Measurements from ENCODE around the gene GCGR.
"Not testable (repeated sequence)": the region's sequence is repeated elsewhere in the genome, so short reads cannot be mapped to it uniquely, and the experiment has no call there.

The GCGR gene

DNA sequence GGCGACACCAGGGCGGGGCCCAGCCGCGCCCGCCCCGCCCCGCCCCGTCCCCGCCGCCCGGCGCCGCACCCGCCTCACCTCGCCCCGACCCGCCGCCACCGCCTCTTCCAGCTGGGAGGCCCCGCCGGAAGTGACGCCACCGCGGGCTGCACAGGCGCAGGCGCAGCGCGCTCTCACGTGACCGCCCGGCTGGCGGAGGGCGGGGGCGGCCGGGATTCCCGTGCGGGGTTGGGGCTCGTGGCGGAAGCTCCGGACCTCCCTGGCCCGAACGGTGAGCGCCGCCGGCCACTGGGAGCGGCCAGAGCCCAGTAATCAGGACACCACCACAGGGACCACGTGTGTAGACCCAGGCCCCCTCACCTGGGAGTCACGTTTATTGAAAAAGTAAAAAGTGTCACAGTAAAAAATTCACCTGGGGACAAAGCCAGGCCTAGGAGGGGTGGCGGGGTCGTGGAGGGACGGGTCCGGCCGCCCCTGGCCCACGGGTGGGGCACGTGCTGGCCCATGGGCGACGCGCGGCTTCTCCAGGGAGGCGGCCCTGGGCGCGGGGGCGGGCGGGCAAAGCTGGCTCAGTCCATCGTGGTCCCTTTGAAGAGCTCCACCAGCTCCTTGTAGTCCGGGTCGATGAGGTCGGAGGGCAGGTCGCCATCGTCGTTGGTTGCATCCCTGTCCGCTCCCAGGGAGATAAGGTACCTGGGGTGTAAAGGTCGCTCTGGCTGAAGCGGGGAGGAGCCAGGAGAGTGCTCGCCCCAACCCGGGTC lies 29.4 kb downstream of the GCGR start, which contains the start of gene MCRIP1:
Gene MCRIP1, minus strand, starts transcription at position 132 of the 761 bp plus-strand sequence. CDS start 8,785 bp downstream, outside the sequence.
- peak; percentile 76 for DNase-seq

DNA sequence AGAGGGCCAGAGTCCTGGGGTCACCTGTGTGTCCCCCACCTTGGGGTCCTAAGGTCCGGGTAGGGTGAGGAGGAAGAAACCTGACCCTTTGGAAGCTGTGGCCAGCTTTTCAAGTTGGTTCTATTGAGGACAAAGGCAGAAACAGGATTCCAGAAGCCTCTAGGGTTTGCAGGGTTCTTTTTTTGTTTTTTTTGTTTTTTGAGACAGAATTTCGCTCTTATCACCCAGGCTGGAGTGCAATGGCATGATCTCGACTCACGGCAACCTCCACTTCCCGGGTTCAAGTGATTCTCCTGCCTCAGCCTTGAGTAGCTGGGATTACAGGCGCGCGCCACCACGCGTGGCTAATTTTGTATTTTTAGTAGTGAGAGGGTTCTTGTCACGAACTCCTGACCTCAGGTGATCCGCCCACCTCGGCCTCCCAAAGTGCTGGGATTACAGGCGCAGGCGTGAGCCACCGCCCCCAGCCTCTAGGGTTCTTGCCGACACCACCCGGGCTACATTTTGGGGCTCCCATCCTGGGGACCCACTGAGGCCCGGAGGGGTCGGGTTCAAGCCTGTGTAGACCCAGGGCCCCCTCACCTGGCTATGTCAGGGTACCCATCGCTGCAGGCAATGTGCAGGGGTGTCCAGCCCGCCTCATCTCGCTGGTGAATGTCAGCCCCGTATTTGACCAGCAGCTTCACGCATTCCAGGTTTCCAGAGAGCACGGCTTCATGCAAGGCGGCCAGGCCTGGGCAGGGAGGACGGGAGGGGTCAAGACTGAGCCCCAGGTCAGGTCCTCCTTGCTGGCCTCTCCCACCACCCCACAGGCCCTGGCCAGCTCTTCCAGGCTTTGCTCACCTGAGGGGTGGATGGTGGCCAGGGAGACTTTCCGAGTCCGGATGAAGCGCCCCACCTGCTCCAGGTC lies 30.2 kb downstream of the GCGR start:
- no peak for DNase-seq

DNA sequence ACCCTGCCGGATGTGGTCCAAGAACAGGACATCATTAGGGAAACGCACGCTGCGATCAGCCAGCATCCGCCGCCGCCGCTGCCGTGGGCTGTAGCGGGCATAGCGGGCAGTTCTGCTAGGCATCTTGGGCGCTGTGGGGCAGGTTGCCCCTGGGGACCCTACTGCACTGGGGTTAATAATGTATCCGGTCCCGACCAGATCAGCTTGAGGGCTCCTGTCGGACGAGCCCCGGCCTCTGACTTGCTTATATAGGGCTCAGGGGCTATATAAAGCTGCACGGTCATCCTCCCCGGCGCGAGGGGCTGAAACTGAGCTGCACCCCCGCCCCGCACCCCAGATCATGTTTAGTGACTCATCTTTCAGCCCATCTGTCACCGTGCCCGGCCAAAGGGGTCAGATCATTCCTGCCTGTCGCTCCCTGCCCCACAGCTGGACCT lies 30.9 kb downstream of the GCGR start, which contains the start of gene PPP1R27:
Gene PPP1R27, minus strand, starts transcription at position 220 of the 437 bp plus-strand sequence. Its CDS starts 97 bp downstream, at position 123.
- DNase-seq, result no peak

DNA sequence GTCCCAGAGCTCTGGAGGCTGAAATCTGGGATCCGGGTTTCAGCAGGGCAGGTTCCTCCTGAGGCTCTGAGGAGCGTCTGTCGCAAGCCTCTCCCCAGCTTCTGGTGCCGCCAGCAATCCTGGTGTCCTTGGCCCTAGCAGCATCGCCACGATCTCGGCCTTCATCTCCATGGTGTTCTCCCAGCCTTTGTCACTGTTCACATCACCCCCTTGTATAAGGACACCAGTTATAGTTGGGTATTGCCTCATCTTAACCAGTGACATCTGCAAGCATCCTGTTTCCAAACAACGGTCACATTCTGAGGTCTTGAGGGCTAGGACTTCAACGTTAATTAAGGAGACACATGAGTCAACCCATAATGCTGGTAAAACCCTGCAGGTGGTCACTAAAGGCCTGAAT lies 33.7 kb downstream of the GCGR start:
- DNase-seq, result no peak

DNA sequence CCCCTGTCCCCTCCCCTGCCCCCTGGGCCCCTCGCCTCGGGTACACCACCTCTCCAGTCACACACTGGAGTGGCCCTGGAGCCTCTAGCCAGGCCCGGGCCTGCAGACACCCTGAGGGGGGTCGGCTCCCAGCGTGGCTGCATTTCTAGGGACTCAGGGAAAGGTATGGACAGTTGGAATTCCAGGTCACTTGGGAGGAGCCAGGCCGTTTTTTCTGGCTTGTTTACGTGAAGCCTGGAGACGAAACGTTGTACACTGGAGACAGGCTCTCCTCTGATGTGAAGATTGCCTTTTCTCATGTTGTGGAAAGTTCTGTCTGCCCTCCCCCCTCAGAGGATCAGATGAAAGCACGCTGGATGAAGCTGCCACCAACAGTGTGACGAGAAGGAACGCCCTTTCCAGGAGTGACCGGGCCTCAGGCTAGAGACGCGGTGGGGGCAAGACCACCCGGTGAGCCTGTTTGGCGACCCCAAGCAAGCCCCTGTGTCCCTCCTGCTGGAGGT lies 34.9 kb downstream of the GCGR start:
- DNase-seq, result no peak

DNA sequence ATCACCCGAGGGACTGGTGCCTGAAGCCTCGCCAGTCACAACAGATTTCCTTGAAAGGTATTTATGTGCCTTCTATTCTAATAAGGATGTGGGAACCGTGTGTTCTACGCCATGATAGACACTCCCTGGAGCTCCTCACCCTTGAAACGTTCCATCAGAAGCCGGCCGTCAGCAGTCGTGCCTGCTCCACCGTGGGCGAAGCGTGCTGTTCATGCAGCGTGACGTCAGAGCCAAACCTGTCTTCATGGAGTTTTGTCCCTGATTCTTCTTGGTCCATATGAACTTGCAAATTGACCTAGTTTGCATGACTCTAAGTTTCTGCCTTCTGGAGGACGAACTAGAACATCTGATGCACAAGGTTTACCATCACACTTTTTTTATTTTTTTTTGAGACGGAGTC lies 35.4 kb downstream of the GCGR start:
- no peak for DNase-seq

DNA sequence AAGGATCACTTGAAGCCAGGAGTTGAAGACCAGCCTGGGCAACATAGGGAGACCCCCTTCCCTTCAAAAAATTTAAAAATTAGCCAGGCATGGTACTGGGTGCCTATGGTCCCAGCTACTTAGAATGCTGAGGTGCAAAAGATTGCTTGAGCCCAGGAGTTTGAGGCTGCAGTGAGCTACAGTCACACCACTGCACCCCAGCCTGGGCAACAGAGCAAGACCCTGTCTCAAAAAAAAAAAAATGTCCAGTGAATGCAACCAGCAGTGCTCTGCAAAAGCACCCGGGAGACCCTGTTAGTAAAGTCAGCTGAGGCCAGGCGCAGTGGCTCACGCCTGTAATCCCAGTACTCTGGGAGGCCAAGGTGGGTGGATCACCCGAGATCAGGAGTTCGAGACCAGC lies 36.1 kb downstream of the GCGR start:
- DNase-seq, result not testable (repeated sequence)

DNA sequence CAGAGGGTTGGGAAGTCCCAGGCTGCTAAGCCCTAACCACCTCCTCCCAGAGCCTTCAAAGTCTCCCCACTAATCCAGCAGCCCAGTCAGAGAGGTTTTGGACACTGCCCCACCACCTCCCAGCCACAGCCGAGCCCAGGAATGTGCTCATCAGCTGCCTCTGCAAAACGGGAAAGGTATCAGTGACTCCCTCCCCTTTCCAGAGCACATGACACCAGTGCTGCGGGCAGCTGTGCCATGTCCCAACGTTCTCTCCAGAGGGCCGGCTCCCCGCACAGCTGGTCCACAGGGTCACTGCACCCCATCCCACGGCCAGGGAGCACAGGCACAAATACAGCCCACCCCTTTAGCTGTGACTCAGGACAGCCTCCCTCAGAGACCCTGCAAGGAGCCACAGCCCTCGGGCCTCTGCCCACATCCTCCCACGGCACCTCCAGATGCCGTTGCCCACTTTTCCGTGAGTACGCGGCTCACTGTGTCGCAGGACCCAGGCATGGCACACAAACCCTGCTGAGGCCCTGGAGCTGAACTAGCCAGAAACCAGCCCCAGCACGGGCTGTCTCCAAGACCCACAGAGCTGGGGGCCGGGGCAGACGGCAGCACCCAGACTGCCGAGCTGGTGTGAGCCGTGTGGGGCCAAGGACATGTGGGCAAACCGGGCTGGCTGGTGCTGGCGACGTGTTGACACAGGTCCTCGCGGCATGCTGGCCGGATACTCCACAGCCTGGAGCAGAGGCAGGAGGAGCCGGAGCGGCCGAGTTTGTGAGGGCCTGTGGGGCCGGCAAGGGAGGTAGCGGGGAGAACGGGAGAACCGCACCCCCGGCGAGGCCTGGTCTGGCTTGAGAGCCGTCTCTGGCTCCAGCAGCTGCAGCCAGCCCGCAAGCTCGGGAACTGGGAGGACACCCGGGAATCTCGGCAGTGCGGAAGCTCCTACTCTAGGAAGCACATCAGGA lies 37.2 kb downstream of the GCGR start:
- no peak for DNase-seq

DNA sequence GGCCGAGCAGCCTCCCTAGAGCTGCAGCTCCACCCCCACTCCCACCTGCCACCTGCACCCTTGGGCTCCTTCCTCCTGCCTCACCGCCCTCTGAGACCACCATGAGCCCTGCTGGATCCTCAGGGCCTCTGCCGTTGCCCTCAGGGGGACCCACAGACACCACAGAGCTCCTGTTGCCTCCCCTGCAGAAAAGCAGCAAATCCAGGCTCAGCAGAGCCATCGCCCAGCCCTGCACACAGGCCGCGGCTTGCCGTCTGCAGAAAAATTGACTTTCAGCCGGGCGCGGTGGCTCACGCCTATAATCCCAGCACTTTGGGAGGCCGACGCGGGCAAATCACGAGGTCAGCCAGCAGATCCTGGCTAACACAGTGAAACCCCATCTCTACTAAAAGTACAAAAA lies 37.9 kb downstream of the GCGR start:
- no peak for DNase-seq

DNA sequence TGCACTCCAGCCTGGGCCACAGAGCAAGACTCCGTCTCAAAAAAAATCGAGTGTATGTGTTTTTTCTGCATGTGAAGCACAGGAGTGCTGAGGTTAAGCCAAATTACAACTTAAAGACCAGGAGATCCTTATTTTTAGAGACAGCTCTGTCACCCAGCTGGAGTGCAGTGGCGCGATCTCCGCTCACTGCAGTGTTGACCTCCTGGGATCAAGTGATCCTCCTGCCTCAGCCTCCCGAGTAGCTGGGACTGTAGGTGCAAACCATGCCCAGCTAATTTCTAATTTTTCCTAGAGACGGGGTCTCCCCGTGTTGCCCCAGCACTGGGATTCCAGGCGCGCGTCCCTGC lies 38.4 kb downstream of the GCGR start:
- DNase-seq, result no peak

DNA sequence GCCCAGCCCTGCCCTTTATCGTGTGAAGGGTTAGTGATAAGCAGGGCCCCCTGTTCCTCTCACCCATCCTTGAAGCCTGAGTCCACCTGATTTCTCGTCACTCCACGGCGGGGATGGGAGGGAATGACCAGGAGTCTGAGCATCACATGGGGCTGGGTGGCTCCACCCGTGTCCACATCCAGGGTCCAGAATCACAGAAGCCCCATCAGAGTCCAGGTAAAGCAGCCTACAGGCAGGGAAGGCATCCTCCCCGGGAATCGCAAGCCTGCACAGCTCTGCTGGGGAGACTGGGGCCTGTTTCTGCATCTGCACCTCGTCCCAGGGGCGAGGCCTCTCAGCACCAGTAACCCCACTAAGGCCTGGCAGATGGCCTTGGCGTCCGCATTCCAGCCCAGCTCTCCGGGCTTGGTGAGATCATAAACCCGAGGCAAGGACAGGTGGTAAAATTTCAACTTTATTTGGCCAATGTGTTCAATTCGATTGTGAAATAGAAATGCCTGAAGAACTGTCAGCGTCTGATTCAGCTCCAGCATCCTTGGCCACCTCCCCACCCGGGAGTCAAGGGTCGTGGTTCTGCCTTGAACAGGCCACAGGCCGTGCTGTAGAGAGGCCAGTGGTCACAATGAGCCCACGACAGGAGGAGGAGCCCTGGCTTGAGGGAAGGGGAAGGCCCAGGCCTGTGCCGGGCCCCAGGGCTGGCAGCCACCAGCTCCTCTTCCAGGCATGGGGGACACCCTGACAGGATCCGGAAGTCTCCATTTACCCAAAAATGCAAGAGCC lies 39.0 kb downstream of the GCGR start:
- DNase-seq, result no peak

DNA sequence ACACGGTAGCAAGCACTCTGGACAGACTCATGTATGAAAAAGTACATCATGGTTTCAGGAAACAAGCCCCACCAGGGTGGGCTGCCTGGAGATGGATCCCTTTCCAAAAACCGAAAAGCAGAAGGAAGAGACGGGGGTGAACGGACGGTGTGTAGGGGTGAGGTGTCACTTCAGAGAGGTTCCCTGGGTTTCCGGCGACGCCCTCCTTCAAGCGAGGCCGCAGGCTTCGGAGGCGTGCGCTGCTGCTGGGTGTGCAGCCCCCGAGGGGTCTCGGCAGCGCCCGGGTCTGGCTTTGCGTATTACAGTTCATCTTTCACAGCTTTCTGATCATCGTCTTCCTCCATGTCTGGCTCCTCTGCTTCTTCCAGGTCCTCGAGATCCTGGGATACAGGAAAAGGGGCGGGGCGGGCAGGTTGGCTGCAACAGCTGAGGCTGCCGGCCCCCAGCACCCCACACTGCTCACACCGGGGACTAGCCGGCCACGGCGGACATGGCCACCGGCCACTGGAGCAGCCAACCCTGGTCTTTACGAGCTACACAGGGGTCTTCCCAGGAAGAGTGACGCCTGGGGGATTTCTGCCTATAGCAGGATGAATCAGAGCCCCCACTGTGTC lies 39.9 kb downstream of the GCGR start:
- DNase-seq, result no peak

DNA sequence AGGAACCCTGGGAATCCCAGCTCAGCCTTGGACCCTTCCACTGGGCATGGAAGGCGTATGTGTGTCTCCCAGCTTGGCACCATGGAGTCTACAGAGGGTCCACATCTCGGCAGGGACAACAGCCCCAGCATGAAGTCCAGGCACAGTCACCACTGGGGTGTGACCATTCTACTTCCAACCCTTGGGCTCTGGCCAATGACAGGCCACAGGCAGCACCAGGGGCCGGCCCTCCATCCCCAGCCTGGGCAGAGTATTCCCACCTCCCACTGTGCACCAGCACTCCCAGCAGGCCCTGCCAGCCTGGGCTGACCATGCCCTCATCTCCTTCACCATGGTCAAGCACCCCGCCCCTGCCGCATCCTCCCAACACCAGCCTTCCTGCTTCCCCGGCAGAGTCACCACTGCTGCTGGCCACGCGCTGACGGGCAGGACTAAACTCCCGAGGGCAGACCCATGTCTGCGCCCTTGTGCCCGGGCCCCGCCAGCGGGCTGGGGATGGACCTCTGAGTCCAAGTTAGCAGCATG lies 40.4 kb downstream of the GCGR start:
- no peak for DNase-seq

DNA sequence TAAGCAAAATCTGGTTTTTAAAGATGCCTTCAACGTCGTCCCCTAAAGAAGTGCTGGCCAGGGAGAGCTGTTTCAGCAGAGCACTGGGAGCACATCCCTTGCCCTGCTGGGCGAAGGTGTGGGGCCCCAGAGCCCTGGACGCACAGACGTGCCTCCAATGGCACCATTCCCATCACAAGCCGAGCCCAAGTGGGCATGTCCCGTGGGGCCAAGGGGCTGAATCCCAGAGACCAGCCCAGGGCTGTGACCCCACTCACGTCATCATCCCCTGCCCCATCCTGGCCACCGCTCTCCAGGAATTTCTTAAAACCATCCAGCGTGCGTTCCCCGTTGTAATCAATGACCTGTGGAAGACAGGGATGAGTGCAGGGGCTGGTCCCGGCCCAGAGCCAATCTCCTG lies 40.9 kb downstream of the GCGR start:
- no peak for DNase-seq

DNA sequence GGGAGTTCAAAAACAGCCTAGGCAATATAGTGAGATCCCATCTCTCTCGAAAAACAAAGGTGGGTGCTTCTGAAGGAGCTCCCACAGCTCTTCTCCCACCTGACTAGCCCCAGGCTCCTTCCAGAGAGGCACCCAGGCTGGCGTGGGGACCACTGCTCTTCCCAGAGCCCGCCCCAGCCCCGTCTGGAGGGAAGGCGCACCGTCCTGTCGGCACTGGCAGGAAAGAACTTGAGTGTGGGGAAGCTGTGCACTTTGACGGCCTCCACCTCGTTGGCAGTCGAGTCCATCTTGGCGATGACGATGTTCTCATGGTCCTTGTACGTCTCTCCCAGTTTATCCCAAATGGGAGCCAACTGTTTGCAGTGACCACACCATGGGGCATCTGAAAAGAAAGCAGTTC lies 41.4 kb downstream of the GCGR start:
- DNase-seq, result no peak

DNA sequence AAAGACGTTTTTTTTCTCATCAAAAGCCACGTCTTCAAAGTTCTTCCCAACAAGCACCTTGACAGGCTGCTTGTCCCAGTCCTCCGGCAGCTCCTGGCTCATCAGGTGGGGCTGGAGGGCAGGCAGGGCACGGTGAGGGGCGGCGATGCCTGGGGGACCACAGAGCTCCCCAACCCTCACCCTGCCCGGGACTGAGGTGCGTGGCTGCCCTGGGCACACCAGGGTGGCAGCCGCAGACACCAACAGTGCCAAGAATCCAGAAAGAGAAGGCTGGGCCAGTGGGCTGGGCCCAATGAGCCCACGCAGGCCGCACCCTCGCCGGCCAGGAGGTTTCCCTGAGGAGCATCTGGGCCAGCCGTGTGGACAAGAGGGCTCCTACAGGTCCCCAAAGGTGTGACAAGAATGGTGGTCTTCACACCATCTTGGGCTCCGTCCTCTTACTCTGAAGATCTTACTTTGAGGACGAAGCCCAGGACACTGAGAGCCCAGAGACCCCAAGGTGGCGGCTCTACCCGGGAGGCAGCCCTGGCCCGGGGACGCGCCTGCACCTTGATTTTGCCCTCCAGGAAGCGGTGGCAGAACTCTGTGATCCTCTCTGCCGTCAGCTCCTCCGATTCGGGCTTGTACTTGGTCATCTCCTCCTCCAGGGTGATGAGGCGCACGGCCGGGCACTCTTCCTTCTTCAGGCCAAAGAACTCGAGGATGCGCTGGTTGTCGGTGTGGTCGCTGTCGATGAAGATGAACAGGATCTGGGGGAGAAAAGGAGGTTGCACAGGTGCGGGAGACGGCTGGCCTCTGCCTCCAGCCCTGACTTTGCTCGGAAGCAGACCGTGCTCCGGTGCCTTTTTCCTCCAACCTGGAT lies 42.2 kb downstream of the GCGR start:
- DNase-seq, result no peak

DNA sequence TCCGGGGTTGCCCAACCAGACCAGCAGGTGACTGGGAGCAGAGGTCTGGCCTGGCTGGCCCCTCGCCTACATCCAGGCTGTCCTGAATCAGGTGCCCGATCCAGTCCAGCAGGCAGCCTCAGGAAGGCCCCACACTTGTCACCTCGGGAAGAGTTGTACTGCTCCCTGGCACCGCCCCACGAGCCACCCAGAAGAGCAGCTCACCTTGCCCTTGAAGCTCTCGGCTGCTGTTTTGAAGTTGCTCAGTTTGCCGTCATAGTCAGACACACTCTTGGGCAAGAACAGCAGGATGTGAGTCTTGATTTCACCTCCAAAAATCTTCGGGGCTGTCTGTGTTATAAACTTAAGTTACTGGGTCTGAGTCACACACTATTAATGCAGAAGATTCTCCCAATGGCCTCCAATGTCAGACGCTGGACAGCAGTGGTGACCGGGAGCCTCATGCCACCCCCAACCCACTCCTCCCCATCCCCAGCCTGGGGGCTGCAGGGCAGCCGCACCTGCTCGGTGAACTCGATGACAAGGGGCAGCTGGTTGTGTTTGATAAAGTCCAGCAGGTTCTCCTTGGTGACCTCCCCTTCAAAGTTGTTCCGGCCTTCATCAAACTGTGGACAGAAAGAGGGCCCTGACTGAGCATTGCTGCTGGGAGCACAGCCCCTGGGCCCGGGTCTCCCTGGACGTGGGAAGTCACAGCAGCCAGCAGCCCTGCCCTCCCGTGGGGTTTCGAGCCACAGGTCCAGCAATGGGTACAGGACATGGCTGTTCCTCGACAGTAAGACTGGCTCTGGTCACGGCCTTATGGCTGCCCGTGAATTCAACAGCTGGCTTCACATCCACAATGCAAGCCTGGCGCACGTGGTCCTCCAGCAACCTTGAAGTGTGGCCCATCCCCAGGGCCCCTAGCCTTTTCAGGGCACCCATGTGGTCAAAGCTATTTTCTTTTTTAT lies 43.1 kb downstream of the GCGR start:
- no peak for DNase-seq

DNA sequence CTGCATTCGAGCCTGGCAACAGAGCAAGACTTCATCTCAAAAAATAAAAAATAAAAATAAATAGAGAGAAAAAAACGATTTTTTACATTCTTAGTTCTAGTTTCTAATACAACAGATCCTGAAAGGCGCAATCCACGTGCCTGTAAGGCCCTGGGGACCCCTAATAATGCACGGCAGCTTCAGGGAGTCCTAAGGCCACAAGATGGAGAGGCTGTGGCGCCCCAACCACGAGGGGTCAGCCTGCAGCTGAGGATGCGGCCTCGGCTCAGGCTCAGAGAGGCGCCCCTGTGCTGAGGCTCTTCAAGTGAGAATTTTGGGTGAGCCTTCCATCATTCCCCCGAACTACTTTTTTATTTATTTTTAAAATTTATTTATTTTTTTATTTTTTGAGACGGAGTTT lies 45.5 kb downstream of the GCGR start:
- DNase-seq, result no peak

DNA sequence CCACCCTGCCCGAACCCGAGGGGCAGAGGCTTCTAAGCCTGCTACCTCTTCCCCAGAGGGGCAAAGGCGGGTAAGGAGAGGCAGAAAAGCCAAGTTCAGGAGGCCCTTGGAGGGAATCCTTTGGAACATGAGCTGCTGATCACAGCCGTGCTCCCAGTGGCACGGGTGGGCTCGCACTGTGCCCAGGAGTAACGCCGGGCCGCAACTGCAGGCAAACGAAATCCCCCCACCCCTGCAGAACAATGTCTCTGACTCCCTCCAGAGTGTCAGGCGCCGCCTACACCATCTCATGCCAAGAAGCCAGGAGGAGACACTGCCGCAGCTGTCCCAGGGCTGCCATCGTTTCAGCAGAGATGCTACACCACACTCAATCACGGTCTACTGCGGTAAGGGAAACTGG lies 47.5 kb downstream of the GCGR start:
- no peak for DNase-seq

Data from NCI-H748 treated with DMSO at 0.1 percent for 48 hours (cell line).